ENCODE results near the gene RRP36. TPM values are rescaled to one million over a fixed set of nuclear protein-coding genes. Genes with fewer than 3 reads are reported as not detected.

RRP36 gene
- total RNA-seq, 4 donors from 2014 or later, result 32.2 to 200 (median 40.5) TPM

- no peak overlapping the region for H3K4me3 ChIP-seq
- intact Hi-C loops (cut with DNase I; ENCODE audit: low total_unique reads) (no loop called here), in situ Hi-C loops (cut with MboI; ENCODE audit: low pct_ligation_motif_present in 1 of 4, low pct_unique_long_range_greater_than_20kb in 1 of 4, low sequenced_read_pairs in 3 of 4) (no loop called here)
- H3K27me3 ChIP-seq, result no peaks in the 10 kb centered on the region
- no peaks in the 10 kb centered on the region for H3K9me3 ChIP-seq
- peaks cover 0 to 2% (median 0%) of the 10 kb centered on the region in 4 donors for H3K4me1 ChIP-seq
- DNase-seq, result no peak
- WGBS, 2 donors (ENCODE audit: low coverage in 1 of 2), result 96 to 100% methylated on average over 3 to 8 of the region's 8 CpGs
- no peaks in the 10 kb centered on the region for H3K36me3 ChIP-seq
- no peak overlapping the region for H3K27ac ChIP-seq
- no peak for TF ChIP-seq POLR2A (IDR thresholded peaks at IDR 0.05)
- TF ChIP-seq EP300 (IDR thresholded peaks at IDR 0.05; ENCODE audit: low read depth), result no peak
Observed at GRCh38 chr6:43001843-43002242, 19.6 kb upstream of the RRP36 start.

DNA sequence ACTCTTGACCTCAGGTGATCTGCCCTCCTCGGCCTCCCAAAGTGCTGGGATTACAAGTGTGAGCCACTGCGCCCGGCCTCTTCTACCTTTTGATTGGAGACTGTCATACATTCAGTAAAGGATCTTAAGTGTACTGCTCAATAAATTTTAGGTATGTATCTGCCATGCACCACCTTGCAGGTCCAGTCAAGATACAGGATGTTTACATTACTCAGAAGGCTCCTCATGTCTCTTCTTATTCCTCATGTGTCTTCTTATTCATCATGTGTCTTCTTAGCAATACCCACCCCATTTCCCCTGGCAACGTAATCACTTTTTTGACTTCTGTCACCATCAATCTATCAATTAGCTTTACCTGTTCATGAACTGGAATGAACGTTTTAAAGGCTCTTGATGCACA lies 15.6 kb upstream of the RRP36 start:
- in situ Hi-C loops (cut with MboI; ENCODE audit: low pct_ligation_motif_present in 1 of 4, low pct_unique_long_range_greater_than_20kb in 1 of 4, low sequenced_read_pairs in 3 of 4), result no loop called here
- Histone ChIP-seq H3K4me3 (no peak overlapping the region), H3K27ac (no peak overlapping the region), H3K27me3 (no peaks in the 10 kb centered on the region), H3K4me1 (no peaks in the 10 kb centered on the region), H3K9me3 (no peaks in the 10 kb centered on the region), H3K36me3 (peaks cover 0 to 8% (median 3%) of the 10 kb centered on the region in 4 donors)
- no peak for DNase-seq
- intact Hi-C loops (cut with DNase I; ENCODE audit: low total_unique reads), result no loop called here
- TF ChIP-seq POLR2AphosphoS5 (IDR thresholded peaks at IDR 0.05), result no peak
- TF ChIP-seq, protein P1, sequence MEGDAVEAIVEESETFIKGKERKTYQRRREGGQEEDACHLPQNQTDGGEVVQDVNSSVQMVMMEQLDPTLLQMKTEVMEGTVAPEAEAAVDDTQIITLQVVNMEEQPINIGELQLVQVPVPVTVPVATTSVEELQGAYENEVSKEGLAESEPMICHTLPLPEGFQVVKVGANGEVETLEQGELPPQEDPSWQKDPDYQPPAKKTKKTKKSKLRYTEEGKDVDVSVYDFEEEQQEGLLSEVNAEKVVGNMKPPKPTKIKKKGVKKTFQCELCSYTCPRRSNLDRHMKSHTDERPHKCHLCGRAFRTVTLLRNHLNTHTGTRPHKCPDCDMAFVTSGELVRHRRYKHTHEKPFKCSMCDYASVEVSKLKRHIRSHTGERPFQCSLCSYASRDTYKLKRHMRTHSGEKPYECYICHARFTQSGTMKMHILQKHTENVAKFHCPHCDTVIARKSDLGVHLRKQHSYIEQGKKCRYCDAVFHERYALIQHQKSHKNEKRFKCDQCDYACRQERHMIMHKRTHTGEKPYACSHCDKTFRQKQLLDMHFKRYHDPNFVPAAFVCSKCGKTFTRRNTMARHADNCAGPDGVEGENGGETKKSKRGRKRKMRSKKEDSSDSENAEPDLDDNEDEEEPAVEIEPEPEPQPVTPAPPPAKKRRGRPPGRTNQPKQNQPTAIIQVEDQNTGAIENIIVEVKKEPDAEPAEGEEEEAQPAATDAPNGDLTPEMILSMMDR (IDR thresholded peaks at IDR 0.05), result no peak
- no peak for TF ChIP-seq EP300 (IDR thresholded peaks at IDR 0.05; ENCODE audit: low read depth)
- no peak for TF ChIP-seq POLR2A (IDR thresholded peaks at IDR 0.05)
- 88 to 100% methylated on average over 1 to 5 of the region's 5 CpGs for WGBS, 2 donors (ENCODE audit: low coverage in 1 of 2)

DNA sequence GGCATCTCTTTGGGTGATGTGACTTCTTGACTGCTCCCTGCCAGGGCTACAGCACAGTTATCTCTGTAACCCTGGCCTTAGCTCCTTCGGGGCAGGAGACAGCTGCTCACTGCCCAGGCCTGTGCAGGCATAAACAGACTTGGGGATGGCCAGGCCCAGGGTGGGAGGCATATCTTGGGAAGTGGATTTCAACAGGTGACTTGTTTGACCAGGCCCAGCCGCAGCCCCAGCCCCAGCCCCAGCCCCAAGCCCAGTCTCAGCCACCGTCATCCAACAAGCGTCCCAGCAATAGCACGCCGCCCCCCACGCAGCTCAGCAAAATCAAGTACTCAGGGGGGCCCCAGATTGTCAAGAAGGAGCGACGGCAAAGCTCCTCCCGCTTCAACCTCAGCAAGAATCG lies 15.2 kb upstream of the RRP36 start:
- peaks cover 0 to 8% (median 3%) of the 10 kb centered on the region in 4 donors for H3K36me3 ChIP-seq
- intact Hi-C loops (cut with DNase I; ENCODE audit: low total_unique reads) (no loop called here), in situ Hi-C loops (cut with MboI; ENCODE audit: low pct_ligation_motif_present in 1 of 4, low pct_unique_long_range_greater_than_20kb in 1 of 4, low sequenced_read_pairs in 3 of 4) (no loop called here)
- 97% methylated on average over 11 of the region's 11 CpGs; no CpG with 5 or more reads in 1 of the 2 donors for WGBS, 2 donors (ENCODE audit: low coverage in 1 of 2)
- no peak for TF ChIP-seq POLR2A (IDR thresholded peaks at IDR 0.05)
- no peak overlapping the region for H3K27ac ChIP-seq
- H3K27me3 ChIP-seq, result no peaks in the 10 kb centered on the region
- H3K9me3 ChIP-seq, result no peaks in the 10 kb centered on the region
- H3K4me1 ChIP-seq, result no peaks in the 10 kb centered on the region
- H3K4me3 ChIP-seq, result no peak overlapping the region
- no peak for DNase-seq

GRCh38 chr6:43007126-43007525 lies 14.3 kb upstream of the RRP36 start:
- no peak for DNase-seq
- Histone ChIP-seq H3K4me1 (peaks cover 0 to 4% (median under 1%) of the 10 kb centered on the region in 4 donors), H3K27ac (no peak overlapping the region), H3K27me3 (no peaks in the 10 kb centered on the region), H3K36me3 (peaks cover 0 to 8% (median 3%) of the 10 kb centered on the region in 4 donors), H3K4me3 (no peak overlapping the region), H3K9me3 (no peaks in the 10 kb centered on the region)
- TF ChIP-seq, protein P1 (IDR thresholded peaks at IDR 0.05), result no peak
- TF ChIP-seq EP300 (IDR thresholded peaks at IDR 0.05; ENCODE audit: low read depth), result no peak
- TF ChIP-seq POLR2AphosphoS5 (IDR thresholded peaks at IDR 0.05), result no peak
- no peak for TF ChIP-seq POLR2A (IDR thresholded peaks at IDR 0.05)
- 91 to 92% methylated on average over 4 to 8 of the region's 9 CpGs for WGBS, 2 donors (ENCODE audit: low coverage in 1 of 2)
- in situ Hi-C loops (cut with MboI; ENCODE audit: low pct_ligation_motif_present in 1 of 4, low pct_unique_long_range_greater_than_20kb in 1 of 4, low sequenced_read_pairs in 3 of 4) (no loop called here), intact Hi-C loops (cut with DNase I; ENCODE audit: low total_unique reads) (no loop called here)

GRCh38 chr6:43009124-43009523 lies 12.3 kb upstream of the RRP36 start:
- H3K4me1 ChIP-seq, result peaks cover 8 to 17% (median 11%) of the 10 kb centered on the region in 4 donors
- in situ Hi-C loops (cut with MboI; ENCODE audit: low pct_ligation_motif_present in 1 of 4, low pct_unique_long_range_greater_than_20kb in 1 of 4, low sequenced_read_pairs in 3 of 4) (no loop called here), intact Hi-C loops (cut with DNase I; ENCODE audit: low total_unique reads) (no loop called here)
- H3K9me3 ChIP-seq, result no peaks in the 10 kb centered on the region
- no peak overlapping the region for H3K27ac ChIP-seq
- 61% methylated on average over 6 of the region's 6 CpGs; no CpG with 5 or more reads in 1 of the 2 donors for WGBS, 2 donors (ENCODE audit: low coverage in 1 of 2)
- H3K4me3 ChIP-seq, result no peak overlapping the region
- DNase-seq, result no peak
- TF ChIP-seq POLR2AphosphoS5 (IDR thresholded peaks at IDR 0.05) (no peak), EP300 (IDR thresholded peaks at IDR 0.05; ENCODE audit: low read depth) (no peak)
- TF ChIP-seq, protein P1 (IDR thresholded peaks at IDR 0.05), result peak in 4 of 5 experiments; percentile 20 to 48 (median 31)
- no peaks in the 10 kb centered on the region for H3K27me3 ChIP-seq
- H3K36me3 ChIP-seq, result peaks cover 0 to 8% (median 3%) of the 10 kb centered on the region in 4 donors

Data from transverse colon (tissue), 4 donors.